Measurements from ENCODE around the gene STAC.
A peak's percentile ranks its signal among the peaks of the same experiment; 100 is the strongest.

STAC gene

DNA sequence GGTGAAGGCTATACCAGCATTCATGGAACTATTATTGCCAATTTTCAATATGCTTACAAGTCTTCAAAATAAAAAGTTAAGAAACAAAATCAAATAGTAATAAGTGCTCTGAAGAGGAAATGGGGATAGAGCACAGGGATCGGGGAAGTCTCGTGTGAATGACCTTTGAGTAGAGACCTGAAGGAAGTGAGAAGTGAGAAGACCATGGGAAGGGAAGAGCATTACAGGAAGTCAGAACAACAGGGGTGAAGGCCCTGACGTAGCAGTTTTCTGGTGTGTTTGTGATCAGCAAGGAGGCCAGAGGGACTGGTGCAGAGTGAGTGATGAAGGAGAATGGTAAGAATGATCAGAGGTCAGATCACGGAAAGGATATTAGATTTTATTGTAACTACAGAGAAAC lies 48.1 kb downstream of the STAC start:
- no peak for DNase-seq (ENCODE audit: low read depth in 2 of 2)
- TF ChIP-seq, protein P1, sequence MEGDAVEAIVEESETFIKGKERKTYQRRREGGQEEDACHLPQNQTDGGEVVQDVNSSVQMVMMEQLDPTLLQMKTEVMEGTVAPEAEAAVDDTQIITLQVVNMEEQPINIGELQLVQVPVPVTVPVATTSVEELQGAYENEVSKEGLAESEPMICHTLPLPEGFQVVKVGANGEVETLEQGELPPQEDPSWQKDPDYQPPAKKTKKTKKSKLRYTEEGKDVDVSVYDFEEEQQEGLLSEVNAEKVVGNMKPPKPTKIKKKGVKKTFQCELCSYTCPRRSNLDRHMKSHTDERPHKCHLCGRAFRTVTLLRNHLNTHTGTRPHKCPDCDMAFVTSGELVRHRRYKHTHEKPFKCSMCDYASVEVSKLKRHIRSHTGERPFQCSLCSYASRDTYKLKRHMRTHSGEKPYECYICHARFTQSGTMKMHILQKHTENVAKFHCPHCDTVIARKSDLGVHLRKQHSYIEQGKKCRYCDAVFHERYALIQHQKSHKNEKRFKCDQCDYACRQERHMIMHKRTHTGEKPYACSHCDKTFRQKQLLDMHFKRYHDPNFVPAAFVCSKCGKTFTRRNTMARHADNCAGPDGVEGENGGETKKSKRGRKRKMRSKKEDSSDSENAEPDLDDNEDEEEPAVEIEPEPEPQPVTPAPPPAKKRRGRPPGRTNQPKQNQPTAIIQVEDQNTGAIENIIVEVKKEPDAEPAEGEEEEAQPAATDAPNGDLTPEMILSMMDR (IDR thresholded peaks at IDR 0.05; ENCODE audit: low read depth, low read length), result no peak
- no peak overlapping the region for H3K4me3 ChIP-seq (replicated peaks in 1 of 2; ENCODE audit: low read depth in 2 of 2, low read length in 2 of 2)

DNA sequence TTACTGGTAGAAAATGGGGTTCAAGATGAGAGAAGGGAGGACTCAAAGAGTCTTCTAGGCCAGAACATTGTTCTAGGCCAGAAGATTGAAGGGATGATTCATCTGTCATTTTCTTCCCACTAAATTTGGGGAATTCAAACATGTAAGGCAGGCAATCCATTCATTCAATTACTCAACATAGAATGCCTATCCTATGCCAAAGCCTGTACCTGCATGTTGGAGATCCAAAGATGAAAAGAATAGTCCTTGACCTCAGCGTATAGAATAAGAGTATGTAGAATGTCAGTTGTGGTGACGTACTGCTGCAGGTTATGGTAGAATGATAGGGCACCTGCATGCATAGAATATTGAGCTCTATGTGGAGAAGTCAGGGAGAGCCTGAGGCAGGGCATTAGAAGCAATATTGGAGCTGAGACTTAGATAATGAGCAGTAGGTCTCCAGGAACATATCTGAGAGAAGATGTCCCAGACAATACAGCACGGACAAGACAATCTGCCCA lies 49.7 kb downstream of the STAC start:
- TF ChIP-seq, protein P1 (IDR thresholded peaks at IDR 0.05; ENCODE audit: low read depth, low read length), result no peak

DNA sequence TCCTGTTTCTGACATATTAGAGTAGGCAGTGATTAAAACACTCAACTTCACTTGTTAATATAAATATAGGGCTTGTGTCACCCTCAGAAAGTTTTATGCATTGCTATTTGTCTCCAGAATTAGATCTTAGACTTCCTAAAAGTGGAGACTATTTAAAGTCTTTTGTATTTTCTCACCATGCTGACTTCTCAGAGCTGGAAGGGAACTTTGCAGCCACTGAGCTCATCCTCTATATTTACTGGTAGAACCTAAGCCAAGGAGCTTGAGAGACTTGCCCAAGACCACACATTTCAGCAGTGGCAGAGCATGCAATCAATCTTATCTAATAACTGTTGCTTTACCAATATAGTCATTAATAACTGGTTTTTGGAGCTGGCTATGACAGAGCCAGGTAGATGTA lies 53.2 kb downstream of the STAC start:
- TF ChIP-seq, protein P1 (IDR thresholded peaks at IDR 0.05; ENCODE audit: low read depth, low read length), result no peak
- DNase-seq (ENCODE audit: low read depth in 2 of 2), result no peak
- H3K4me3 ChIP-seq (replicated peaks in 1 of 2; ENCODE audit: low read depth in 2 of 2, low read length in 2 of 2), result no peak overlapping the region

More for the DNA sequence above, 49.7 kb downstream of the STAC start:
- no peak overlapping the region for H3K4me3 ChIP-seq (replicated peaks in 1 of 2; ENCODE audit: low read depth in 2 of 2, low read length in 2 of 2)
- DNase-seq (ENCODE audit: low read depth in 2 of 2), result no peak

DNA sequence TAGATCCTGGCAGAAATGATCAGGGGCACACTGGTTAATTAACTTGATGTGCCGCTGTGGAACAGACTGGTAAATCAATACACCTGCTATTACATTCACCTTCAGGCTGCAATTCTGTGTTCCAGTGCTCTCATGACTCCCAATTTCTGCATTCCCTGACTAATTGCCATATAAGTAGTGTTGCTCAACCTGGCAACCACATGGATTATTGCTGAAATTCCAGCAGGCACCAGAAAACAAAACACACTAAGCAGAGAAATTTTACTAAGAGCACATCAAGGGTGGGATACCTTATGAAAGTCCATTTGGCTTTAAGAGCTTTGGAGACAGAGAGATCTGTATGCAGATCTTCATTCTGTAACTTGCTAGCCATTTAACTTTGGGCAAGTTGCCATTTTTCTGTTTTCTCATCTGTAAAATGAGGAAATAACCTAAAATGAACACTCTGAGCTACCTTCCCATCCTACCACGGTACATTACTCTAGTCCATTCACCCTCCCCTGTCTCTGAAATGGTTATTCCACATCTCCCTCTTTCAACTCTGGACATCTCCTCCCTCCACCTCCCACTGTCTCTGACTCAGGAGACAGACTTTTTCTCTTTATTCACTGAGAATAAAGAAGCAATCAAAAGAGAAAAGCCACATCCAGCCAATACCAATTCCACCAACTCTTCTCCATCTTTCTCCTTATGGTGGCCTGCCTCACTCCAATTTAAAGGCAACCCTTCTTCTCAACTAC lies 54.6 kb downstream of the STAC start:
- TF ChIP-seq, protein P1 (IDR thresholded peaks at IDR 0.05; ENCODE audit: low read depth, low read length), result no peak
- DNase-seq (ENCODE audit: low read depth in 2 of 2), result peak; percentile 5 to 54
- H3K4me3 ChIP-seq (replicated peaks in 1 of 2; ENCODE audit: low read depth in 2 of 2, low read length in 2 of 2), result no peak overlapping the region

DNA sequence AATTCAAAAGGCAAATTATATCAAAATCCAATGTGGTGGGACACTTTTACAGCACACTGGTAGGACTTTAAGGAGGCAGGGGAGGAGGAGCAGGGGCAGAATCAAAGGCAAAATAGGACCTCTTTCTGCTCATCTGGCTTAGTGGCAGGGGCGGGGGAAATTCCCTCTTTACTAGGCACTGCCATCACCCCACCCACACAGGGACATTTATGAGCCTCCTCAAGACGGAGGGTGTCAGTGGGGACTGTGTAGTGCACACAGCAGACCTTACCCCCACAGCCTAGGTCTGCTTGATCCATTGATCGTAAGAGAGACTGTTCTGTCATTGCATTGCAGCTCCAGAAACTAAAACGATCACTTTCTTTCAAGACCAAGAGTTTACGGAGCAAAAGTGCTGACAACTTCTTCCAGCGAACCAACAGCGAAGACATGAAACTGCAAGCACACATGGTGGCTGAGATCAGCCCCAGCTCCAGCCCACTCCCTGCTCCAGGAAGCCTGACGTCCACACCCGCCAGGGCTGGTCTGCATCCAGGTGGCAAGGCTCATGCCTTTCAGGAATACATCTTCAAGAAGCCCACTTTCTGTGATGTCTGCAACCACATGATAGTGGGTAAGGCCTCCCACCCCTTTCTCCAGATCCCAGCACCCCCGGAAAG lies 62.9 kb downstream of the STAC start:
- TF ChIP-seq, protein P1 (IDR thresholded peaks at IDR 0.05; ENCODE audit: low read depth, low read length), result no peak
- no peak for DNase-seq (ENCODE audit: low read depth in 2 of 2)
- no peak overlapping the region for H3K4me3 ChIP-seq (replicated peaks in 1 of 2; ENCODE audit: low read depth in 2 of 2, low read length in 2 of 2)

DNA sequence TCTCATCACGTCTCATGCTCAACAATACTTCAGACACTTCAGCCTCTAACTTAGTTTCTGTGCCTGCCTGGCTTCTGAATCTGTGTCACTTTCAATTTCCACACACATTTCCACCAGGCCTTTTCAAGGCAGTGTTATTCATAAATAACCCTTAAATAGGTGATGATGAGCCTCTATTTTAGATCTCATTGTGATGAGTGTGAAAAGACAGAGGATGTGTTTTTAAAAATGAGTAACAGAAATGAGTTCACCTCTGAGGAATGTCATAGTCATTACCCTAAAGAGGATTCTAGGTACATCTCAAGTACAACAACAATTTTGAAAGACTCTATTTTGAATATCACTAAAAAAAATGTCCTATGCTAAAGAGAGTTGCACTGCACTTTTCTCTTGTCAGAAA lies 64.6 kb downstream of the STAC start:
- DNase-seq (ENCODE audit: low read depth in 2 of 2), result peak in 1 of 2 donors; percentile 71
- TF ChIP-seq, protein P1 (IDR thresholded peaks at IDR 0.05; ENCODE audit: low read depth, low read length), result no peak
- H3K4me3 ChIP-seq (replicated peaks in 1 of 2; ENCODE audit: low read depth in 2 of 2, low read length in 2 of 2), result no peak overlapping the region

Data from cardiac fibroblast (primary cell).